Skeletal muscle satellite cell (primary cell): ENCODE results near the gene CRHR1.

Experiments used
- H3K27me3 ChIP-seq: 2 replicates; pipeline ENCODE4 v1.7.0; 2013; ENCODE audit warnings: low read length; ENCODE audit not compliant: control insufficient read depth, insufficient read depth
- H3K36me3 ChIP-seq: 2 replicates; pipeline ENCODE4 v1.7.0; 2013; ENCODE audit warnings: mild to moderate bottlenecking, control low read depth, low read length; ENCODE audit not compliant: insufficient read depth
- H3K4me1 ChIP-seq: 2 replicates; pipeline ENCODE4 v1.7.0; 2013; ENCODE audit warnings: low read length; ENCODE audit not compliant: control insufficient read depth, insufficient read depth
- H3K4me2 ChIP-seq: 2 replicates; pipeline ENCODE4 v1.7.0; 2013; ENCODE audit warnings: mild to moderate bottlenecking, low read length
- H3K4me3 ChIP-seq: 2 replicates; pipeline ENCODE4 v1.7.0; 2013; ENCODE audit warnings: low read length
- H3K9ac ChIP-seq: 2 replicates; pipeline ENCODE4 v1.7.0; 2013; ENCODE audit warnings: mild to moderate bottlenecking, low read depth, low read length, moderate library complexity
- H3K9me3 ChIP-seq: replicated peaks from 2 replicates; pipeline ENCODE4 v1.7.0; 2013; ENCODE audit warnings: mild to moderate bottlenecking, control low read depth, low read length

The CRHR1 gene

GRCh38 chr17:45841883-45842525 is 57.9 kb downstream of the CRHR1 start:
- H3K36me3 ChIP-seq = no peaks in the 10 kb centered on the region
- no peak overlapping the region for H3K4me3 ChIP-seq
- H3K9ac ChIP-seq = no peak overlapping the region
- peaks cover 22% of the 10 kb centered on the region for H3K27me3 ChIP-seq
- H3K4me2 ChIP-seq = no peak overlapping the region
- no peaks in the 10 kb centered on the region for H3K9me3 ChIP-seq
- H3K4me1 ChIP-seq = no peaks in the 10 kb centered on the region

DNA sequence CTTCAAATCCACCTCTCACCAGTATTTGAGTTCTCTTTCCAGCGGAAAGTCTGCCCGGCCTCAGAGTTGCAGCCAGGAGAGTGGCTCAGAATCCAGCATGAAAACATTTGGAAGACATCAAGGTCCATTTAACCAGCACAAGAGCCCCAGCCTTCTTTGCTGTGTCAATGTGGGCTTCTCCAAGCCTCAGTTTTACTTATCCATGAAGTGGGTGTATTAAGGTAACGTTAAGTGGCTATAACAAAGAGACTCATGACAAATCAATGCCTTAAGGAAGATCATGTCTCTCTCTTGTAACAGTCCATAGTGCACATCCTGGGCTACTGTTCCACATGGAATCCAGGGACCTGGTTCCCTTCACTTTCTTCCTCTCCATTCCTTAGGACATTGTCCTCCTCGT is 59.6 kb downstream of the CRHR1 start:
- H3K9ac ChIP-seq = no peak overlapping the region
- no peaks in the 10 kb centered on the region for H3K4me1 ChIP-seq
- no peaks in the 10 kb centered on the region for H3K36me3 ChIP-seq
- no peak overlapping the region for H3K4me3 ChIP-seq
- no peaks in the 10 kb centered on the region for H3K9me3 ChIP-seq
- H3K4me2 ChIP-seq = no peak overlapping the region
- H3K27me3 ChIP-seq = peaks cover 15% of the 10 kb centered on the region

DNA sequence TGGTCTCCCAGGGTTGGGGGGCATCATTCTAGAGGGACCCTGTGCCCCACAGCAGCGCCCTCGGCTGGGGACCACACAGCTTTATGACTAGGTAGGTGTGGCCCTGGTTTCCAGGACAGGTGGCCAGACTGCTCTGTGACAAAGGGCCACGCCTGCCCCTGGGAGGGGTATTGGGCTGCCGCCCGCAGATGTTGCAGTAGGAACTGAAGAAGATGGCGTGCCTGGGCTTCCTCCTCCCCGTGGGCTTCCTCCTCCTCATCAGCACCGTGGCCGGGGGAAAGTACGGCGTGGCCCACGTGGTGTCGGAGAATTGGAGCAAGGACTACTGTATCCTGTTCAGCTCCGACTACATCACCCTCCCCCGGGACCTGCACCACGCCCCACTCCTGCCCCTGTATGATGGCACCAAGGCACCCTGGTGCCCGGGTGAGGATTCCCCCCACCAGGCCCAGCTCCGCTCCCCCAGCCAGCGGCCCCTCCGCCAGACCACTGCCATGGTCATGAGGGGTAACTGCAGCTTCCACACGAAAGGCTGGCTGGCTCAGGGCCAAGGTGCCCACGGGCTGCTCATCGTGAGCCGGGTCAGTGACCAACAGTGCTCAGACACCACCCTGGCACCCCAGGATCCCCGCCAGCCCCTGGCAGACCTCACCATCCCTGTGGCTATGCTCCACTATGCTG is 60.7 kb downstream of the CRHR1 start, which contains the start of gene SPPL2C:
Gene SPPL2C (plus strand): TSS at position 187 of the 681 bp plus-strand sequence. CDS start 26 bp downstream, at position 213.
- no peaks in the 10 kb centered on the region for H3K4me1 ChIP-seq
- H3K36me3 ChIP-seq = no peaks in the 10 kb centered on the region
- H3K4me3 ChIP-seq = no peak within 1 kb of the TSS
- no peak within 1 kb of the TSS for H3K4me2 ChIP-seq
- H3K9me3 ChIP-seq = no peaks in the 10 kb centered on the region
- H3K27me3 ChIP-seq = peaks cover 18% of the 10 kb centered on the region
- no peak within 1 kb of the TSS for H3K9ac ChIP-seq

- Histone ChIP-seq H3K36me3 (no peaks in the 10 kb centered on the region), H3K4me3 (no peak overlapping the region), H3K27me3 (peaks cover 22% of the 10 kb centered on the region), H3K9me3 (no peaks in the 10 kb centered on the region), H3K9ac (no peak overlapping the region), H3K4me1 (no peaks in the 10 kb centered on the region), H3K4me2 (no peak overlapping the region)
These were observed 61.5 kb downstream of the CRHR1 start for GRCh38 chr17:45845376-45846185.

DNA sequence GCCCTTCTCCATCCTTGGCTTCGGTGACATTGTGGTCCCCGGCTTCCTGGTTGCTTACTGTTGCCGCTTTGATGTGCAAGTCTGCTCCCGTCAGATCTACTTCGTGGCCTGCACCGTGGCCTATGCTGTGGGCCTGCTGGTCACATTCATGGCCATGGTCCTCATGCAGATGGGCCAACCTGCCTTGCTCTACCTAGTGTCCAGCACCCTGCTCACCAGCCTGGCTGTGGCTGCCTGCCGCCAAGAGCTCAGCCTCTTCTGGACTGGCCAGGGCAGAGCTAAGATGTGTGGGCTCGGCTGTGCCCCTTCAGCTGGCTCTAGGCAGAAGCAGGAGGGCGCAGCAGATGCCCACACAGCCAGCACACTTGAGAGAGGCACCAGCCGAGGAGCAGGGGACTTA is 62.1 kb downstream of the CRHR1 start:
- H3K4me3 ChIP-seq = no peak overlapping the region

DNA sequence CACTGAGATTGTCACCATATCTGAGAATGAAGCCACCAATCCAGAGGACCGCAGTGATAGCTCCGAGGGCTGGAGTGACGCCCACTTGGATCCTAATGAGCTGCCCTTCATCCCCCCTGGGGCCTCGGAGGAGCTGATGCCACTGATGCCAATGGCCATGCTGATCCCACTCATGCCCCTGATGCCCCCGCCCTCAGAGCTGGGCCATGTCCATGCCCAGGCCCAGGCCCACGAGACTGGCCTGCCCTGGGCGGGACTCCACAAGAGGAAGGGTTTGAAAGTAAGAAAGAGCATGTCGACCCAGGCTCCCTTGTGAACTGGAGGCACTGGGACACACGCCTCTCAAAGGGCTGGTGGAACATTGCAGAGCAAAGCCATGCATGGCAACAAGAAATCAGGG is 62.5 kb downstream of the CRHR1 start:
- H3K27me3 ChIP-seq = peaks cover 29% of the 10 kb centered on the region
- H3K9me3 ChIP-seq = no peaks in the 10 kb centered on the region
- no peaks in the 10 kb centered on the region for H3K4me1 ChIP-seq

More for the DNA sequence above, 62.1 kb downstream of the CRHR1 start:
- Histone ChIP-seq H3K9ac (no peak overlapping the region), H3K4me2 (no peak overlapping the region), H3K4me1 (no peaks in the 10 kb centered on the region), H3K9me3 (no peaks in the 10 kb centered on the region), H3K27me3 (peaks cover 27% of the 10 kb centered on the region), H3K36me3 (no peaks in the 10 kb centered on the region)

DNA sequence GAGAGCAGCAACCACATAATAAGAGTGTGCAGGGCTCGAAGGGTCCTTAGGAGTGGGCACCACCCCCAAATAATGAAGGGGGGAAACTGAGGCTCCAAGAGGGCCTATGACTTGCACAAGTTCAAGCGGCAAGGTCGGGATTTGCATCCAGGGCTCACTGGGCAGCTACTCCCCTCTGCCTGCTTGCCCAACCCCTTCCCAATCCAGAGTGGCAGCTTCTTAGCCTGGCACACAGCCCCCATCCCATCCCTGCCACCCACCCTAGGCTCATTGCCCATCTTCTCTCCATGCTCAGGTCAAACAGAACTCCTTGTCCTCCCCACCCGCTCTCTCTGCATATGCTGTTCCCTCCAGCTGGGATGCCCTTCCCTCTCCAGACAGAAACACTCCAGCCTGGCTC is 63.0 kb downstream of the CRHR1 start:
- no peak overlapping the region for H3K9ac ChIP-seq
- H3K4me3 ChIP-seq = no peak overlapping the region
- H3K4me1 ChIP-seq = no peaks in the 10 kb centered on the region
- peaks cover 33% of the 10 kb centered on the region for H3K27me3 ChIP-seq
- H3K36me3 ChIP-seq = no peaks in the 10 kb centered on the region
- H3K9me3 ChIP-seq = no peaks in the 10 kb centered on the region
- no peak overlapping the region for H3K4me2 ChIP-seq

More for the DNA sequence above, 62.5 kb downstream of the CRHR1 start:
- no peak overlapping the region for H3K4me2 ChIP-seq
- no peak overlapping the region for H3K9ac ChIP-seq
- H3K4me3 ChIP-seq = no peak overlapping the region
- H3K36me3 ChIP-seq = no peaks in the 10 kb centered on the region

DNA sequence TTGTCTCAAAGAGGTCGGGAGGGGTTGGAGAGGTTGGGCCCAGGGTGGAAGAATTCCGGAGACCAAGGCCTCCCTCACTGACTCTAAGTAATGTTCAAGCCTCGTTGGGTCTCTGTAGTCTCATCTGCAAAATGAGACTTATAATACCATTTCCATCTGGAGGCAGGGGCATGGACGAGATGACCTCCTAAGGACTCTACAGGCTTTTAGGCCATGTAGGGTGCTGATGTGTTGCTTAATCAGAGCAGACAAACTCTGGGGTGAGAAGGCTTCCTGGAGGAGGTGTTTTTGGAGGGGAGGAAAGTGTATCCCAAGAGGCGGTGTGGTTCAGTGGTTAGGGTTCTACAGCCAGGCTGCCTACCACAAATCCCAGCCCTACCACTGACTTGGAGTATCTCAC is 63.6 kb downstream of the CRHR1 start:
- H3K9me3 ChIP-seq = no peaks in the 10 kb centered on the region
- no peaks in the 10 kb centered on the region for H3K36me3 ChIP-seq
- no peak overlapping the region for H3K4me2 ChIP-seq
- H3K4me3 ChIP-seq = no peak overlapping the region
- H3K9ac ChIP-seq = no peak overlapping the region
- H3K27me3 ChIP-seq = peaks cover 38% of the 10 kb centered on the region
- H3K4me1 ChIP-seq = no peaks in the 10 kb centered on the region

GRCh38 chr17:45848405-45848804 is 64.3 kb downstream of the CRHR1 start:
- Histone ChIP-seq H3K9me3 (no peaks in the 10 kb centered on the region), H3K9ac (no peak overlapping the region), H3K4me3 (no peak overlapping the region), H3K4me2 (no peak overlapping the region), H3K4me1 (no peaks in the 10 kb centered on the region), H3K36me3 (no peaks in the 10 kb centered on the region), H3K27me3 (peaks cover 38% of the 10 kb centered on the region)

GRCh38 chr17:45848868-45849535 is 64.9 kb downstream of the CRHR1 start:
- Histone ChIP-seq H3K4me1 (no peaks in the 10 kb centered on the region), H3K4me3 (no peak overlapping the region), H3K27me3 (peaks cover 35% of the 10 kb centered on the region), H3K9me3 (no peaks in the 10 kb centered on the region), H3K36me3 (no peaks in the 10 kb centered on the region), H3K4me2 (no peak overlapping the region), H3K9ac (no peak overlapping the region)

DNA sequence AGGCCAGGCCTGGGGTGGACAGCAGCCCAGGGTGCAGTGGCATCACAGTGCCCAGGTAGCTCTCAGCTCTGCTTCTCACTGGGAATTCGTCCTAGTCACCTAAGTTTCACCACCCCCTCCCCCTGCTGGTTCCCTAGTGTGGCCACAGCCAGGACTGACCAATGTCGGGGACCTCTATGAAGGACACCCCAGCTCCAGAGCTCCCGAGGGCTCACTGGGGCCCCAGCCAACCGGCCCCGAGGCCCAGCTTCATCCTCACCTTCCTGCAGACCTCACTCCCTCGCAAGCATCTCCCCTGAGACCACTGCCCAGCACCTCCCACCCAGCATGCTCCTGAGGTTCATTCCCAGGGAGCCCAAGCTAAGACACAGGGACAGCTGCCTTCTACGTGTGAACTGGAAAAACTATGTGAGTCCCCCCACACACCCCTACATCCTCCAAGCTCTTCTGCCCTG is 65.4 kb downstream of the CRHR1 start:
- H3K9me3 ChIP-seq = no peaks in the 10 kb centered on the region
- no peak overlapping the region for H3K9ac ChIP-seq
- peaks cover 34% of the 10 kb centered on the region for H3K27me3 ChIP-seq
- no peak overlapping the region for H3K4me2 ChIP-seq
- H3K4me1 ChIP-seq = no peaks in the 10 kb centered on the region
- no peaks in the 10 kb centered on the region for H3K36me3 ChIP-seq
- no peak overlapping the region for H3K4me3 ChIP-seq
